DOHH2 (cell line): ENCODE measurements around the gene SLCO2A1.

ENCODE experiments used
- H3F3A ChIP-seq: fragments of 200-600 bp; sonication (generic), shearing (Covaris generic); 2 replicates; pipeline ENCODE4 v1.6.0; 2016; ENCODE audit warnings: antibody characterized with exemption, mild to moderate bottlenecking; ENCODE audit not compliant: control insufficient read depth, insufficient read depth
- H3K27ac ChIP-seq: fragments of 200-600 bp; sonication (generic); 2 replicates; pipeline ENCODE4 v1.5.1; 2014; ENCODE audit warnings: low read depth, mild to moderate bottlenecking, low read length, moderate library complexity
- H3K27me3 ChIP-seq: fragments of 200-600 bp; sonication (generic); 2 replicates; pipeline ENCODE4 v1.6.1; 2014; ENCODE audit warnings: mild to moderate bottlenecking, low read length, mixed read lengths; ENCODE audit not compliant: control insufficient read depth
- H3K36me3 ChIP-seq: fragments of 200-600 bp; sonication (generic); 2 replicates; pipeline ENCODE4 v1.6.1; 2014; ENCODE audit warnings: mild to moderate bottlenecking, low read length, moderate library complexity, mixed read lengths; ENCODE audit not compliant: control insufficient read depth
- H3K4me1 ChIP-seq: fragments of 200-600 bp; sonication (generic); 2 replicates; pipeline ENCODE4 v1.6.1; 2014; ENCODE audit warnings: mild to moderate bottlenecking, low read length, mixed read lengths; ENCODE audit not compliant: control insufficient read depth
- H3K4me2 ChIP-seq: fragments of 200-600 bp; sonication (generic); 2 replicates; pipeline ENCODE4 v1.6.0; 2014; ENCODE audit warnings: mild to moderate bottlenecking, low read length, moderate library complexity
- H3K4me3 ChIP-seq: fragments of 200-600 bp; sonication (generic); 2 replicates; pipeline ENCODE4 v1.5.1; 2014; ENCODE audit warnings: mild to moderate bottlenecking, low read length, mixed read lengths
- H3K79me2 ChIP-seq: fragments of 200-600 bp; sonication (generic); 2 replicates; pipeline ENCODE4 v1.6.1; 2014; ENCODE audit warnings: mild to moderate bottlenecking, low read length, mixed read lengths; ENCODE audit not compliant: control insufficient read depth
- H3K9me2 ChIP-seq: fragments of 200-600 bp; sonication (generic); replicated peaks from 2 replicates; pipeline ENCODE4 v1.6.1; 2014; ENCODE audit warnings: mild to moderate bottlenecking, low read length, mixed read lengths; ENCODE audit not compliant: control insufficient read depth
- H3K9me3 ChIP-seq: fragments of 200-600 bp; sonication (generic); 2 replicates; pipeline ENCODE4 v1.6.1; 2014; ENCODE audit warnings: antibody characterized with exemption, low read length, mixed read lengths; ENCODE audit not compliant: control insufficient read depth, insufficient read depth
- H4K20me1 ChIP-seq: fragments of 200-600 bp; sonication (generic); 2 replicates; pipeline ENCODE4 v1.6.0; 2014; ENCODE audit warnings: low read depth, mild to moderate bottlenecking, antibody characterized with exemption, low read length, moderate library complexity; ENCODE audit not compliant: control insufficient read depth, insufficient read depth
- CTCF ChIP-seq: fragments of 200-600 bp; sonication (generic); IDR thresholded peaks from one replicate; pipeline ENCODE4 v1.5.1; 2014; ENCODE audit warnings: antibody characterized with exemption, mild to moderate bottlenecking, low read depth, low read length; ENCODE audit not compliant: poor library complexity, severe bottlenecking
- EZH2phosphoT487 ChIP-seq: fragments of 200-600 bp; sonication (generic); IDR thresholded peaks from 2 replicates; pipeline ENCODE4 v1.6.1; 2017; ENCODE audit warnings: borderline replicate concordance, mild to moderate bottlenecking, antibody characterized with exemption, low read length, moderate library complexity, mixed read lengths

The SLCO2A1 gene

GRCh38 chr3:133914839-133915600 lies 114.7 kb downstream of the SLCO2A1 start:
- H3K79me2 ChIP-seq = no peaks in the 10 kb centered on the region
- peaks cover 4% of the 10 kb centered on the region; the same call in 1 of the 2 replicates for H3K9me3 ChIP-seq
- no peaks in the 10 kb centered on the region for H3K36me3 ChIP-seq
- no peak overlapping the region for H3K4me2 ChIP-seq
- peaks cover 25% of the 10 kb centered on the region for H3K27me3 ChIP-seq
- H3K4me3 ChIP-seq = no peak overlapping the region
- H3K9me2 ChIP-seq = no peaks in the 10 kb centered on the region
- H4K20me1 ChIP-seq = no peaks in the 10 kb centered on the region
- no peak overlapping the region for H3K27ac ChIP-seq
- H3F3A ChIP-seq = no peaks in the 10 kb centered on the region
- no peaks in the 10 kb centered on the region for H3K4me1 ChIP-seq
- TF ChIP-seq CTCF = no peak
- no peak for TF ChIP-seq EZH2phosphoT487

- no peaks in the 10 kb centered on the region for H4K20me1 ChIP-seq
- H3K9me2 ChIP-seq = no peaks in the 10 kb centered on the region
- TF ChIP-seq EZH2phosphoT487 = no peak
- TF ChIP-seq CTCF = peak; percentile 13
- H3K4me3 ChIP-seq = no peak overlapping the region
- H3K4me2 ChIP-seq = no peak overlapping the region
- no peaks in the 10 kb centered on the region for H3F3A ChIP-seq
- no peaks in the 10 kb centered on the region for H3K79me2 ChIP-seq
- no peaks in the 10 kb centered on the region for H3K4me1 ChIP-seq
- no peaks in the 10 kb centered on the region for H3K9me3 ChIP-seq
- H3K27me3 ChIP-seq = peaks cover 18% of the 10 kb centered on the region
- H3K27ac ChIP-seq = no peak overlapping the region
- H3K36me3 ChIP-seq = no peaks in the 10 kb centered on the region
Observed at GRCh38 chr3:133910422-133910821, 119.3 kb downstream of the SLCO2A1 start.

- no peak overlapping the region for H3K4me3 ChIP-seq
- H3K4me2 ChIP-seq = no peak overlapping the region
- no peaks in the 10 kb centered on the region for H3K9me2 ChIP-seq
- no peaks in the 10 kb centered on the region for H3K4me1 ChIP-seq
- H3K79me2 ChIP-seq = no peaks in the 10 kb centered on the region
- no peaks in the 10 kb centered on the region for H3K9me3 ChIP-seq
- no peaks in the 10 kb centered on the region for H3K36me3 ChIP-seq
- TF ChIP-seq CTCF = no peak
- TF ChIP-seq EZH2phosphoT487 = no peak
- H4K20me1 ChIP-seq = no peaks in the 10 kb centered on the region
- peaks cover 12% of the 10 kb centered on the region for H3K27me3 ChIP-seq
- no peaks in the 10 kb centered on the region for H3F3A ChIP-seq
- no peak overlapping the region for H3K27ac ChIP-seq
Observed at GRCh38 chr3:133905376-133905775, 124.3 kb downstream of the SLCO2A1 start.
